Measurements from ENCODE around the gene SLC43A3.
A peak's percentile ranks its signal among the peaks of the same experiment; 100 is the strongest.
"Not testable (repeated sequence)": the region's sequence is repeated elsewhere in the genome, so short reads cannot be mapped to it uniquely, and the experiment has no call there.

The SLC43A3 gene

DNA sequence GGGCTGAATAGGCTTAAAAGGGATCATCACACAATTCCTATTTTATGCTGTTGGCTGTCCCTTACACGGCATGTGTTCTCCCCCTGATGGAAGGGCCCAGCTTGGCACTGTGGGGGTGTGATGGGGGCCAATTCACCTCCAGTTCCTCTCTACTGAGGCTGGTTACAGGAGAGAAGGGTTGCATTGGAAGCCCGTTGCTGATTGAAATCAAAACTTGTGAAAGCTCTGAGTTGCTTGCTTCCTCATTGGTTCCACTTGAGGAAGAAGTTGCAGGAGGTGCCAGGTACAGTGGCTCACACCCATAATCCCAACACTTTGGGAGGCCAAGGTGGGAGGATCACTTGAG is 23.1 kb downstream of the SLC43A3 start:
- DNase-seq, result no peak

DNA sequence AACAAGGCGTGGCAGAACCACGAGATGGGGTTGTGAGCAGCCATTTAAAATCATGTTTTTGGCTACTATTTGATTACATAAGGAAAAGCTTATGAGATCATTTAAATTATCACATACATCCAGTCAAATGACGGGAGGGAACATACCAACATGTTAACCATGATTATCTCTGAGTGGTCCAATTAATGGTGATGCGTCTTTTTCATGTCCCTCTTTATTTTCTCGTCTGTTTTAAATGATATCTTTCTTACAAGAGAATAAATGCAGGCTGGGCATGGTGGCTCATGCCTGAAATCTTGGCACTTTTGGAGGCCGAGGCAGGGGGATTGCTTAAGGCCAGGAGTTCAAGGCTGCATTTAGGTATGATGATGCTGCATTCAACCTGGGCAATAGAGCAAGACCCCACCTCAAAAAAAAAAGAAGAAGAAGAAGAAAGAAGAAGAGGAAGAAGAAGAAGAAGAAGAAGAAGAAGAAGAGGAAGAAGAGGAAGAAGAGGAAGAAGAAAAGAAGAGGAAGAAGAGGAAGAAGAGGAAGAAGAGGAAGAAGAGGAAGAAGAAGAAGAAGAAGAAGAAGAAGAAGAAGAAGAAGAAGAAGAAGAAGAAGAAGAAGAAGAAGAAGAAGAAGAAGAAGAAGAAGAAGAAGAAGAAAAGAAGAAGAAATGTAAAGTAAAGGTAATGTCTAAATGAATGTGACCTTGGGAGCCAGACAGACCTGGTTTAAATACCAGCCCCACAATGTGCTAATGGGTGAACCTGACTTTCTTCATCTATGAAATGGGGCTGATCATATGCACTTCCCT is 23.7 kb downstream of the SLC43A3 start:
- not testable (repeated sequence) for DNase-seq

DNA sequence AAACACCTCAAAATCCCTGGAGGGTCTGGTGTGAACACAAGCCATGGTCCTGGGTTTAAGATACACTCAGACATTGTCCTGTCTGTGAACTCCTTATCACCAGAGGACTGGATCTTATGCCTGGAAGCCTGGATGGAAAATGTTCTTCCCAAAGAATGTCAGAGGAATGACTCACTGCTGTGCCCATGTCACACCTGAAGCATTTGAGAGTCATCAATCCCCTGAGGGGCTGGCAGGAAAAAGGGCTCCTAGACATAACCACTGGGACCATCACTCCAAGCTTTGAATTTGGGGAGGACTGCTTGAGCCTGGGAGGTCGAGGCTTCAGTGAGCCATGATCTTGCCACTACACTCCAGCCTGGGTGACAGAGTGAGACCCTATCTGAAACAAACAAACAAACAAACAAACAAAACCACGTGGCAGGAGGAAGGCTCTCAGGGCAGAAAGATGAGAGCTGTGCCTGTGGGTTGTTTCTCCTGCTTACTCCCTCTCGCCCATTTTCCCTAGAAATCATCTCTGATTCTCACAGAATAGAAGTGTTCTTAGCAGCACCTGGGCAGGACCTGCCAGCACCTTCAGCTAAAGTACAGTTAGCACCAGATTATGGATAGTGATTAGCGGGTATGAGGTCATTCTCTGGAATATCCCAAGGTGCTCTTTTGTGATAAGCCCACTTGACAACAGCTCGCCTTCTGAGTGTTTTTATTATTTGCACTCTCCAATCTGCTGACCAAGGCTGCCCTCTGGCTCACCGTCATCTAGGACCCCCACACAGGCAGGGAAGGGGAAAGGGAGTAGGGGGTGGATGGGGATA is 24.5 kb downstream of the SLC43A3 start:
- peak in 1 of 2 experiments; percentile 14 for DNase-seq

DNA sequence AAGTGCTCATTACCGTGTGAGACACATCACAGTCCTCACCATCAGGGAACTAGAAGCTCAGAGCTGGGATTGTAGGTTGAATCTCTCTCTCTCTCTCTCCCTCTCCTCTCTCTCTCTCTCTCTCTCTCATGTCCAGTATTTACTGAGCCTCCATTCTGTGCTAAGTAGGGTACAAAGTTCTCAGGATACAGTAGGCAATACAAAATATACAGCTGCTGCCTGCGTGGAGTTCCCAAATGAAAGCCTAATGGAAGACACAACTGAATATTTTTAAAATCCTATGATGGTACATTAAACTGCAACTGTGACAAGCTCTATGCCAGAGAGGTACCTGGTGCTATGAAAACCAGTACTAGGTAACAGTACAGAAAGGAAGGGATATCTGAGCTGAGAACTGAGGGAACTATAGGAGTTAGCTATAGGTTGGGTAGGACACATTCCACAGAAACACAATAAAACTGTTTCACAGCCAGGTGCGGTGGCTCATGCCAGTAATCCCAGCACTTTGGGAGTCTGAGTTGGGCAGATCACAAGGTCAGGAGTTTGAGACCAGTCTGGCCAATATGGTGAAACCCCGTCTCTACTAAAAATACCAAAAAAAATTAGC is 26.8 kb downstream of the SLC43A3 start:
- no peak for DNase-seq

DNA sequence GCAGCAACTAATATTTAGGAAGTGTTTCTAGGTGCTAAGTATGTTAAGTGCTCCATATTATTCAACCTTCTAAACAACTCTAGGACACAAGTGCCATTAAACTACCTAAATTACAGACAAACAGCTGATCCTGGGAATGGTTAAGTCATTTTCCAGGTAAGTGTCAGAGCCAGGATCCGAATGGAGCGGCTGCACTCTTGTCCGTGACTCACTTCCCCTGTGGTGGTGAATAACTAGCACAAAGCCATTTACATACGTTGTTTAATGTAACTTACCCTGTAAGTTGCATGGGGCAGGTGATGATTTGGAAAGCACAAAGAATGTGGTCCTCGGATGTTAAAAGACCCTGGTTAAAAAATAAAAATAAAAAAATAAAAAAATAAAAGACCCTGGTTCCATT is 27.7 kb downstream of the SLC43A3 start:
- no peak for DNase-seq

DNA sequence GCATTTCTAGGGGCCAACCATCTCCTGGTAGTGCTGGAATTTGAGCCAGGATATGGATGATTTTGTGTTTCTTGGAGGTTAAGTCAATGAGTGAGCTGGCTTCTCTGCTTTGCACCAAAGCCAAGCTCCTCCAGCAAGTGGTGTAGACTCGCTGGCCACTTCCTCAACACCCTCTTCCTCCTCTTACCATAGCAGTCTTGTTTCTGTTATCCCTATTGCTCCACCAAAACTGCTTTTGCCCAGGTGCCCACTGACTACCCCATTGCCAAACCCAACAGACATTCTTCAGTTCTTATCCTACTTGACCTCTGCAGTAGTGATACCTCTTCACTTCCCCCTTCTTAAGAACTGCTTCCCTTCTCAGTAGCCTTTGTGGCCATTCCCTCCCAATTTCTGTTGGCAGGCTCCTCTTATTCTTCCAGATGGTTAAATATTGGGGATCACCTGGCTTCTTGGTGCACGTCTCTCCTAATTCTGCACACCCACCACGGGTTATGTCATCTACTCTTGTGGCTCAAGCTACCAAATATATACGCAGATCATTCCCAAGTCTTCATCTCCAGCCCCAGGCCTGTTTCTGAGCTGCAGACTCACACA is 29.4 kb downstream of the SLC43A3 start:
- DNase-seq, result no peak

DNA sequence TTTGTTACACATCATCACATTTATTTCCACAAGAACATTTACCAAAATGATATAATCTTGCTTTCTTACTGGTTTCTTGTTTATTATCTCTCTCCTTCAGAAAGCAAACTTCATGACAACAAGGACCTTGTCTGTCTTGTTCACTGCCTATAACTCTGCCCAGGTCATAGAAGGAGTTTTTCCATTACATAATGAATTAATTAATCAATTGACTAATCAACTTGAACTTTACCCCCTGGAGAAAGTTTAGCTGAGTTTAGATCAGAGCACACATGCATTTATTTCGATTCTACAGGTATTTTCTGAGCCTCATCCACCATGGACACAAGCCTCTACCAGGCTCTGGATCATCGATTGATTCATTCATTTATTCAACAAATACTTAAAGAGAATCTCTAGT is 30.2 kb downstream of the SLC43A3 start:
- no peak for DNase-seq

DNA sequence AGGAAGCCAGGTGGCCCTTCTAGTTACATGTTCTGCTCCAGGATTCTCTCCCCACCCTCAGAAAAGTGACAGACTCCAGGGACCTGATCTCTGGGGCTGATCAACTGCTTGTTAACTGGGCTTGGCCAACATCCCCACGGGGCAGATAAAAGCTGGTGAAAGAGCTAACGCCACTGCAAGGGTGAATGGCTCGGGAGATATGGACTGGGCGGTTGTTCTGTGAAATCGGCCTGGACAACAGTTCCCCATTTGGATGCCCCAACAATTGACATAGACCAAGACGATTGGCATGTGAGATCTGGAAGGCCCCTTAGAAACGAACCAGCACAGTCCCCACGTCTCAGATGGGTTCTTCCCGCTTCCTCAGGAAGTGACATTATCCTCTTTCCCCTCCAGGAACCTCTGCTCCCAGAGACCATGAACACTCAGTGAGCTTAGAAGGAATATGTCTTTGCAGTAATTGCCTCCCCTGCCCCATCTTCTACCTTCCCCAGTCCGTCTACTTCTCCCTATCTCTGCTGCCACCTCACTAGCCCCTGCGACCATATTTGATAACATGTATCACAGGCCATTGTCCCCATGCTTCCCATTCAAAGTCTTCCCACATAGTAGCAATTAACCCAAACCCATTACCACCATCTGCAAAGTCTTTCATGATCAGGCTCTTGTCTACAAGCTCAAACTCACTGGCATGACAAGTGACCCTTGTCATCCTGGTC is 30.9 kb downstream of the SLC43A3 start:
- DNase-seq, result no peak

DNA sequence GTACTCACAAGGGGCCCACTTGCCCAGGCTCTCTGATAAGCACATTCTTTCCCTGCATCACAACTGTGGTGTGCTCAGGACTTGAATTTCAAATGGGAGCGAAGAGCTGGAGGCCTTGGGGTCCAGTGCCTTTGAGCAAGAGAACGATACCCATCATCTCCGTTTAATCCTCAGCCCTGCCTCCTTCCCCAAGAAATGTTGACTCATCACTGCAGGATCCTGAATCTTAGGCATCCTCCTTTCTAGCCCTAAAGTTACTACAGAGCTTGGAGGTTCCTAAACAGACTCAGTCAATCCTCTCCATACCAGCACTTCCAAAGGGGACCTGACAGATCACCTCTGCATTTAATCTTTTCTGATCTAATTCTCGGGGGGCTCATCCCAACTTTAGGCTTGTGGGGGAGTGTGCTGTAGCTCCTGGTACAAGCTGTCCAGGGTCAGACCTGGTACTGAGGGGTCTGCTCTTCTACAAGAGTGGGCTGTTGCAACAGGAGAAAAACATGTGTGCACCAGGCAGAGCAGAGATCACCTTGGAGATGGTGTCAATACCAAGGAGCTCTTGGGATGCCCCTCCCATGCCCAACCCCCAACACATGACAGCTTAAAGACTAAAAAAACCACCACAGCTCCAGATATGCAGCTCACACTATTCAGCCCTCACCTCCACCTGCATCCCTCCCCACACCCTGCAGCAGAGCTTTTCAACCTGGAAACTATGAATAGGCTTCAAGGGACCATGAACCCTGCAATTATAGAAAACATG is 32.5 kb downstream of the SLC43A3 start:
- DNase-seq, result no peak

DNA sequence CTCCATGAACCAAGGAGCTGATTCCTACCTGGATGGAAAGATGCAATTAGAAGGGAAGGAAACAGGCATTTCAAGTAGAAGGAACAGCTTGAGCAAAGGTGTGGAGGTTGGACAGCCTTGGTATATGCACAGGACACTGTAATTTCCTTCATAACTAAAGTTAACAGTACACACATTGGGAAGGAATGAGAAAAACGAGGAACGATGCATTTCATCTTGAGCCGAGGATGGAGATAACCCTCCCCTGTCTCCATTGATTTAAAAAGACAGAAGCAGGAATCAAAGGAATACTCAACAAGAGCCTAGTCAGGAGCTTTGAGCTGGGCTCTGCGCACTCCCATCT is 34.2 kb downstream of the SLC43A3 start:
- DNase-seq, result no peak

DNA sequence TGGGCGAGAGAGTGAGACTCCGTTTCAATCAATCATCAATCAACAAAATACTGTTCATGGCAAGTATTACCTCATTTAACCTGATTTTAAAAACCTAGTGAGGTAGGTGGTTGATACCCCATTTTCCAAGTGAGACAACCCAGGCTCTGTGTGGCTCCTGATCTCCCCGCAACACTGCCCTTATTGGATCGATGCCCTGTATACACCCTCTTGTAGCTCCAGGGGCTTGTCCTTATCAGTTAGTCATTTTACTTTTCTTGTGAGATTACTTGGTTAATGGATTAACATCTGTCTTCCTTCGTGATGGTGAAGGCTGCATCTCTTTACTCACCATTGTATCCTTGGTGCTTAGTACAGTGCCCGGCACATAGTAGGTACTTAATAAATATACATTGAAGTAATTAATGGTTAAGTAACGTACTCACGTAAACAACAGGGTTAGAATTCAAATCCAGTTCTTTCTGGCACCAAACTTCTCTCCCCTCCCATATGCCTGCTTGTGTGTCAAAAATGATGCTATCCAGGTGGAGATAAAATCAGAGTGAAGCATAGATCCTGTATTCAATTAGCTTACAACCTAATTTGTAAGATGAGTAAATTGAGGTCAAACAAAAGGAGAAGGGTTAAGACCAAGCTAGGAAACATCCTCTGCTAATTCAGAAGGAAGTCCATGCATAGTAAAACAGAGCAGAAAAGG is 34.7 kb downstream of the SLC43A3 start:
- no peak for DNase-seq

DNA sequence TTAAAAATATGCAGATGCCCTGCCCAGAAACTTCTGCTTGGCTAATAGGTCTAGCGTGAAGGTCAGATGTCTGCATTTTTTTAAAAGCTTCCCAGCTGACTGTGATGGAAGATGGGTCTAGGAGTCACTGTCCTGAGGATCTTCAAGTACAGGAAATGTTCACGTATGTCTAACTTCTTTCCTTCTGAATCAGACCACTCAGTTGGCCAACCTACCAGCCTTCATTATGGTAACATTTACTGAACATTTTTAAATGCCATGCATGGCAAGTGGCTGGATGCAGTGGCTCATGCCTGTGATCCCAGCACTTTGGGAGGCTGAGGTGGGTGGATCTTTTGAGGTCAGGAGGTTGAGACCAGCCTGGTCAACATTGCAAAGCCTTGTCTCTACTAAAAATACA is 35.4 kb downstream of the SLC43A3 start:
- DNase-seq, result no peak

DNA sequence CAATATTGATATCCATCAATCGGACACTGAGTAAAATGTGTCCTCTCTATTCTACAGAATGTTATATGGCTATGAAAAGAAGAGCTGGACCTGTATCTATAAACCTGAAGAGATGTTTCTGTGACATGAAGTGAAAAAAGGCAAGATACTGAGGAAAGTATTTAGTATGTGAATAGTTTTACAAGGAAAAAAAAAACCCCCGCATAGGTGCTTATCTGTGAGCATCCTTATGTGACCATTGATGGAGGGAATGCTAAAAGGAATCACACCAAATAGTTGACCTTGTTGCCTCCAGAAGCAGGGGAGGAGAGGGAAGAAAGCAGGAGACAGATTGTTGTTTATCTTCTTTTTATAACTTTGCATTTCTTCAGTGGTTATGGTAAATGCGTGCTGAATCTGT is 35.8 kb downstream of the SLC43A3 start:
- DNase-seq, result no peak

DNA sequence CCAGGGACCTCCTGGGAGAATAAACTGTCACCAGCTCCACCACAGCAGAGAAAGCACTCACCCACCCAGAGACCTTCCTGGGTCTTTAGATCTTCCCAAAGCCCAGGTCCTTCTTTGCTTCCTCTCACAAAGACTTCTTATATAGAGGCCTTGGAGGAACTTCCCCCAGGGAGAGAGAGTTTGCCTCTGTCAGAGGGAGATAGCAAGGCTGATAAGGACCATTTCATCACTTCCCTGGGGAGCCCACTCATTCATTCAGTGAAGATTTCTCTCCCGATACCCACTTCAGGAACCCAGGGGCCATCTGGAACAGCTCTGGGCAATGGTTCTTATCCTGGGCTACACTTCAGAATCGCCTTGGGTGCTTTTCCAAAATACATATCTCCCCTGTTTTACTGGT is 36.4 kb downstream of the SLC43A3 start, which contains the start of gene PRG2:
TSS of gene PRG2 (minus strand) at position 116 of the 400 bp plus-strand sequence. CDS start 706 bp downstream, outside the sequence.
- DNase-seq, result no peak

DNA sequence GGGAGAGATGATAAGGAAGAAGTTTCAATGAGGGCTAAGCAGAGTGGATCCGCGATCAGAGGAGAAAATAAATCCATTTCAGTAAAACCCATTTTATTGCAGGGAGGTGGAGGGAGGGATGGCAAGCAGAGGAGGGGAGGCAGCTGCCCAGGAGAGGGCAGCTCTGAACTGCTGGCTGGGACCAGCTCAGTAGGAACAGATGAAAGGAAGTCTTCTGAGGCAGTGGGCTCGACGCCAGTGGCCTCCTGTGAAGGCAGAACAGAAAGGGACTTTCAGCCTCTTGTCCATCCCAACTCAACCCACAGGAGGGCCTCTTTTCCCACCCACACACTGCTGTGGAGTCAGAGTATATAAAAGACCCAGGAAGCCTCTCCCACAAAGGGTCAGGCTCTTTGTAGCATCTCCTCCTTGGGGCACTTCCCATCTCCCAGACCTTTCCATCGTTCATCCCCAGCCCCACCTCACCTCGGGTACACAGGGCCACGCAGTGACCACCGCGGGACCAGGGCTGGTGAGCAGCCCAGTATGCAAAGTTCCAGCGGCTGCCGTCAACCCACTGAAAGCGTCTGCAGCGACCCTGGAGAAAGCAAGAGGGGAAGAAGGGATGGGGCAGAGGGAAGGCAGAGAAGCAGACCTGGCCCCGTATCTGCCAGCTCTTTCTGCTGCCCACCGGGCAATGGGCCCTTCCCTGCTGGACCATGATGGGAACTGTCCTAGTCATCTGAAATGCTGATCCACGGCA is 39.5 kb downstream of the SLC43A3 start:
- no peak for DNase-seq

DNA sequence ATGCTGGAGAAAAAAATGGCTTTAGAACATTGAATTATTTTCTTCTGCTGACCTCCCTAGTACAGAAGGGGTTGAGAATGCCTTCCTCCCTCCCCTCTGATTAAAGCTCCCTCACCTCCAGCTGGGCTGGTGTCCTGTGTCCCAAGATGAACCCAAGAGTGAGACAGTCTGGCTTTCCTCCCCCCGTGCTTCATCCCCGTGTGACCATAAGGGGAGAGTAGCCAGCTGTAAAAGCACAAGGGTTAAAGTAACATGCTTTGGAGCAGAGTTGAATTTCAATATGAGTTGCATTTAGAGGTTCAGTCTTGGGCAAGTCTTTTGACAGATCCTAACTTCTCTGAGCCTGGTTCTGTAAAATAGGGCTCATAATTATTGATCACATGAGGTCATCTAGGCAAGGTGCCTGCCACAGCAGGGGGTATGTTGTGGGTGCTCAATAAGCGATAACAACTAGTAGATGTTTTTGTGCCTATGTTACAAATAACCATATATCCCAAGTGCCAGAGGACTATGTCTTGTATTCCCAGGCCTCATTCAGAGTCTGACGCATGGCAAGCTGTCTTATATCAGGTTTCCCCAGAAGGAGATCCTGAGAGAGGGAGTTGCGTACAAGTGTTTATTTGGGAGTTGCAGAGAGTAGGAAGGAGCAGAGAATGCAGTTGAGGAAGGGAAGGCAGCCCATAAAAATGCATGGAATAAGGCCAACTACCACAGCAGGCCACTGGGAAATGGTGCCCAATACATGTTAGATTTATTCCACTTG is 40.6 kb downstream of the SLC43A3 start:
- DNase-seq, result no peak

DNA sequence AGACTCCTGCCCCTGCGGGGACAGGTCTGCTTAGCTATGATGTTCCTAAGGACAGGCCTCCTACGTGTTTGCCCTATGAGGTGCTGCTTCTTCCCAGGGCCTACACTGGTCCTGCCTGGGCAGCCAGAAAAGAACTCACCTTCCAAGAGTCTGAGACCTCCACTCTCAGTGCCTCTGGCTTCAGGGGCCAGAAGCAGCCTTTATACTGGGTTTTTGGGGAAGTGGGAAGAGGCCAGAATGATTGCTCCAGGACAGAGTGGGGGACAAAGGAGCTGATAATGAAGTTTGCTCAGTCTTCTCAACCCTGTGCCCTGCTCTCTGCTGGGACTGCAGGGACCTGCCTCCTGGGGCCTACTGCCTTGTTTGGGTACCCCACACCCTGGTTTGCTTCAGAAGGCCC is 45.9 kb downstream of the SLC43A3 start, which contains the start of gene PRG3:
TSS of gene PRG3 (minus strand) at position 176 of the 400 bp plus-strand sequence. CDS start 442 bp downstream, outside the sequence.
- no peak for DNase-seq

DNA sequence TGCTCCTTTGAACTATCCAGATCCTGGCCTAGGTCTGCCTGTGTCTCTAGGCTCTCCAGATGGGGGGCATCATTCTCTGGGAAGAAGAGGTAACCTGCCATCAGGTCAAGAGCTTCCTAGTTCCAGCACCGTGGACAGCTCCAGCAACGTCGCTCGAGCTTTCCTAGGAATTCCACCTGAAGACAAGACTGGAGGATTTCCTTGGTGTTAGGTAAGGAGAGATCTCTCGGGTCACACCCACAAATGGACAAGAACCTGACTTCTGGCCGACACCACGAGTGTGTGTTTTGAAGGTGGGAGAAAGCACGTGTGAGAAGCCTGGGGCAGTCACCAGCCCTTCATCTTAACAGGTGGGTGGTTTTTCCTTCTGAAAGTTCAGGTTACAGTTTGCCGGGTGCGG is 47.2 kb downstream of the SLC43A3 start:
- DNase-seq, result no peak

DNA sequence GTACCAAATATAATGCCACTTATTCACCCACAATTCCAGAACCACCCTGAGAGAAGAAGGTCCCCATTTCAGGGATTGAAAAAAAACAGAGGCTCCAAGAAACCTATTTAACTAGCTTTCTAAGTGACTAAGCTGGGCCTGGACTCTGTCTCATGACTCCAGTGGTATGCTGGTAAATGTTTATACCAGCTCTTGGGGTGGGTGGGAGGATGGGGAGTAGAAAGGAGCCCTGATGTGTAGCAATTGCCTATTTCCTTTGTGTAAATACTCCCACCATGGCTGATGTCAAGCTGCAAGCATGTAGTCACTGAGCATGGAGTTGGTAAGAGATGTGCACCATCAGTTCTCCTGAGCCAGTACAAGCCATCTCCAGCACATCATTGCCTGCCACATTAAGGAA is 48.7 kb downstream of the SLC43A3 start:
- no peak for DNase-seq

DNA sequence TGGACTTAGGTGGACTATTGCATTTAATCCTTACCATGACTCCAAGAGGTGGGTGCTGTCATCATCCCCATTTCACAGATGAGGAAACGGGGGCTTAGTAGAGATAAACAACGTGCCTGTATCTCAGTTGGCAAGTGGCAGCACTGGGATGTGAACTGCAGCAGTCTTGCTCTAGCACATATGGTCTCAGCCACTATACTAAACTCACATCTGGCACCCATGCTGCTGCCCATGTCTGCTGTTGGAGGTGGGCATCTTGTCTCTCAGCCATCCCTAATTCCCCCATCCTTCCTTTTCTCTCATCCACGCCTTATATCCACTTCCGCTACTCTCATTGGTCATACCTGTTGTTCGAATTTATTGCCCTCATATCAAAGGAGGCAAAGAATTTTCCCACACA is 49.8 kb downstream of the SLC43A3 start:
- no peak for DNase-seq

Data from SW 1271 (cell line).